Fibroblast of lung (primary cell): Measurements from ENCODE around the gene FHAD1.

Experiments
- CTCF ChIP-seq, 2 donors: IDR thresholded peaks in 1 of 2; conservative IDR thresholded peaks in 1 of 2; 1 replicate in 1 of 2; 2 replicates in 1 of 2; pipeline ENCODE4 v1.5.1; 2011 to 2012; ENCODE audit warnings: low read length in 2 of 2, control low read depth in 1 of 2, inconsistent platforms in 1 of 2, low read depth in 1 of 2, mild to moderate bottlenecking in 1 of 2
- EZH2 ChIP-seq: IDR thresholded peaks from 2 replicates; pipeline ENCODE4 v1.5.1; 2012; ENCODE audit warnings: low read length, control low read depth, mild to moderate bottlenecking; ENCODE audit errors: missing control alignments

- TF ChIP-seq CTCF (conservative IDR thresholded peaks at IDR 0.05 in 1 of 2, IDR thresholded peaks at IDR 0.05 in 1 of 2; ENCODE audit: low read depth in 1 of 2, low read length in 2 of 2) (no peak), EZH2 (no peak)
Measured at GRCh38 chr1:15385420-15385819, 138.4 kb downstream of the FHAD1 start.
